HUDEP-2 (cell line): ENCODE measurements around the gene PLCG2.
A peak's percentile ranks its signal among the peaks of the same experiment; 100 is the strongest.
"Not testable (repeated sequence)": the region's sequence is repeated elsewhere in the genome, so short reads cannot be mapped to it uniquely, and the experiment has no call there.

Source experiments
- DNase-seq, 76 experiments: peaks; one replicate each; lab custom pipeline; 2025; ENCODE audit not compliant: unreplicated experiment in 76 of 76; lab: John Stamatoyannopoulos, UW

The PLCG2 gene

DNA sequence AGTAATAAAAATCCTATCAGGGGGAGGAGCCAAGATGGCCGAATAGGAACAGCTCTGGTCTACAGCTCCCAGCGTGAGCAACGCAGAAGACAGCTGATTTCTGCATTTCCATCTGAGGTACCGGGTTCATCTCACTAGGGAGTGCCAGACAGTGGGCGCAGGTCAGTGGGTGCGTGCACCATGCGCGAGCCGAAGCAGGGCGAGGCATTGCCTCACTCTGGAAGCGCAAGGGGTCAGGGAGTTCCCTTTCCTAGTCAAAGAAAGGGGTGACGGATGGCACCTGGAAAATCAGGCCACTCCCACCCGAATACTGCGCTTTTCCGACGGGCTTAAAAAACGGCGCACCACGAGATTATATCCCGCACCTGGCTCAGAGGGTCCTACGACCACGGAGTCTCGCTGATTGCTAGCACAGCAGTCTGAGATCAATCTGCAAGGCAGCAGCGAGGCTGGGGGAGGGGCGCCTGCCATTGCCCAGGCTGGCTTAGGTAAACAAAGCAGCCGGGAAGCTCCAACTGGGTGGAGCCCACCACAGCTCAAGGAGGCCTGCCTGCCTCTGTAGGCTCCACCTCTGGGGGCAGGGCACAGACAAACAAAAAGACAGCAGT is 198.3 kb downstream of the PLCG2 start:
- not testable (repeated sequence) for DNase-seq

DNA sequence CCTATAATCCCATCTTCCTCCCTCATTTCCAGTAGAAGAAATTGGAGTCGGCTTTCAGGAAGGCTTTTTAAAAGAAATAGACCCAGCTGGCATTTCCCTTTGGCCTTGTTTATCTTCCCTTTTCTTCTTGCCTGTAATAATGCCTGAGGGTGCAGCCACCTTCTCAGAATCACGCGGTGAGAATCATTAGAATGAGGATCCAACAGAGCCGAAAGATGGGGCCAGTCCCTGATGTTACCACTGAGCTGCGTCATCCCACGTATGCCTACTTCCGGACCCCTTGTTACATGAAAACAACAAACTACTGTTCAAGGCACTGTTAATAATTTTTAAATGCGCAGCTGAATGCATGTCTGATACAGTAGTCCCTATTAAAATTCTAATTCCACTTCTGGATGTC is 208.0 kb downstream of the PLCG2 start:
- DNase-seq = no peak

- no peak for DNase-seq
These were observed 208.6 kb downstream of the PLCG2 start for GRCh38 chr16:81987706-81988105.

DNA sequence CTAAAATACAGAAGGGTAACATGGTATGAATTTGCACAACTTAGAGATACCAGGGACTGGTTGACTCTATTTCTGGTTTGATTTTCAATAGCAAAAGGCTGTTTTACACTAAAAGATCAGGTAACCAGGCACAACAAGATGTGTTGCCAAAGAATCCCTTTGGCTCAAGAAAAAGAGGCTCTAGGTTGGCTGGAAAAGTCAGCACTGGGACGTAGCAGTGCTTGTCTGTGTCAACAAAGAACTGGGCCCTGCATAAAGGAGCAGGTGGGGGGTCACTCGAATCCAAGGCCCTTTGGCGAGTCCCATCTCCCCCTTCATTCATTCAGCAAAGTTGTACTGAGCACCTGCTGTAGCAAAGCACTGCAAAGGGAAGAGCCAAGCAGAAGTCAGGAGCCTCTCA is 213.8 kb downstream of the PLCG2 start:
- DNase-seq = no peak

DNA sequence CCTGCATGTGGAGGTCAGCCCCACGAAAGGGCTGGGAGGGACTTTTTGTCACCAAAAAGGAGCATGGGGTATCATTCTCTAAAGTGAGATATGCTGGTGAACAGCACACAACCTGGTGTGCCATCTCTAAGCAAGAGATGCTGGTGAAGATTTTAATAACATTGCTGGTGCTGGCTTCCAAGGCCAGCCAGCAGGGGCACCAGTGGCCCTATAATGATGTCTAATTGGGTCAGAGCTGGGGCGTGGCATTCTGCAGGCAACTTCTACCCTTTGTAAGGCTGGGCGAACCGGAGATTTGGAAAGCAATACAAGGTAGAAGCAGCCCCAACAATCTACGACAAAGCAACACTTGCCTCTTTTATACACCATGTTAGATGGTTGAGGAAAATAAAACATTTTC is 215.4 kb downstream of the PLCG2 start:
- peak in 5 of 76 experiments; percentile 2 to 13 (median 4) for DNase-seq

DNA sequence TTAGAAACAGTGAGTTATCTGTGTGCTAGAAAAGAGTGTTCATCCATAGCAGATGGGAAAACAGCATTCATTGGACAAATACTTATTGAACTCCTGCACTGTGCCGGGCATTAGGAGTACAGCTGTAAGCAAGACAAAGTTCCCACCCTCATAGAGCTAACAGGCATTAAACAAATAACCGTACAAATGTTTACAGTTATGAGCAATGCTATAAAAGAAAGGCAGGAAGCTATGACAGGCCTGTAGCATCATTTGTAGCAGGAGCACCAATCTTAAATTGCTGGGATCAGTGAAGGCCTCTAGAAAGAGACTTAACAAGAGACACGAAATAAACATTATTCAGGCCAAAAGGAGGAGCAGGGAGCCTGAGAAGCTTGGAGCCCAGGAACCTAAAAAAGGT is 216.6 kb downstream of the PLCG2 start:
- no peak for DNase-seq

DNA sequence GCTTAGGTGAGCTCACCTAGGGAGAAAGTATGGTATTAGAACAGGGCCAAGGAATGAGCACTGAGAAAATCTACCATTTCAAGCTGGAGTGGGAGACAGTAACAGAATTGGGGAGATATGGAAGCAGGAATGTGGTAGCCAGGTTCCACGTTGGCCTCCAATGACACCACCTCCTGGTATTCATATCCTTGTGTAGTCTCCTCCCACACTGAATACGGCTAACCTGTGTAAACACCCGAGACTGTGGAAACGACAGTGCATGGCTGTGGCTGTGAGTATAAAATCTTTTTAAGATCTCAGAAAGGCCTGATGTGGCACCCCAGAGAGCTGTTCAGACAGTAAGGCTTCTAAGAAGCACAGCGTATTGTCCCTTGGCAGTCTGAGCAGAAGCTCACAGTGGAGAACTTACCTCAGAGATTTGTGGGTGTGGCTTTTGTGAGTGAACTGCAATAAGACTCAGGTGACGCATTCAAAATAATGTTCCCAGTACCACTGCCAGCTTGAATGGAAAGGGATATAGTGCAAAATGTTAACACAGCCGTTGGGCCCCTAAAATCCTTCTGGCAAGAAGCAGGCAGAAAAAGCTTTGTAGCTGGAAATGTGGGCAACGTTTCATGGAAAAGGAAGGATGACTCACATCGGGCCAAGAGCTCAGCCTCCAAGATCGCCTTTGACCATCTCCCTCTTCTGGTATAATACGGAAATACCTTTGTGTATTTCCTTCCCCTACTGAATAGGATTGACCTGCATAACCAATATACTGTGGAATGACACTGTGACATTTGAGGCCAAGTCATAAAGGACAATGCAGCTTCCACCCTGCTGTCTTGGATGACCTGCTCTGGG is 217.8 kb downstream of the PLCG2 start:
- DNase-seq = peak in 2 of 76 experiments; percentile 9 to 15

- DNase-seq = no peak
These were observed 218.6 kb downstream of the PLCG2 start for GRCh38 chr16:81997738-81998137.

DNA sequence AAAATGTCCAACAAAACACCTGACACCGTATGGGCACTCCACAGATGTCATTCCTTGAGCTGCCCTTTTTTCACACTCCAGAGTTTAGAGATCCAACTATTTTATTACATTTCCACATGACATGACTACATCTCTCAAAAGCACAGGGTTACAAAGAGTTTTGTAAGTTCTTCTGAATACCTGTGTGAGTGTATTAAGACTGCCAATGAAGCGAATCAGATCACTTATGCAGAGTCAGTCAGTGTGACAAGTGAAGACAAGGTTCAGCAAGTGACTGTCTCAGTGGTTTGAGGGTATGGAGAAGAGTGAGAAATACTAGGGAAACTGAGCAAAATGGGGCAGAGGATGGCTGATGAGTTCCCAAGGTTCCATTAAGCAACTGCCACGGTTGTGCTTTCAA is 223.7 kb downstream of the PLCG2 start:
- no peak for DNase-seq

GRCh38 chr16:82004601-82005000 is 225.5 kb downstream of the PLCG2 start:
- DNase-seq = peak in 3 of 76 experiments; percentile 4 to 71 (median 6)

GRCh38 chr16:82005027-82005830 is 226.1 kb downstream of the PLCG2 start:
- no peak for DNase-seq

GRCh38 chr16:82006036-82006435 is 226.9 kb downstream of the PLCG2 start:
- no peak for DNase-seq

DNA sequence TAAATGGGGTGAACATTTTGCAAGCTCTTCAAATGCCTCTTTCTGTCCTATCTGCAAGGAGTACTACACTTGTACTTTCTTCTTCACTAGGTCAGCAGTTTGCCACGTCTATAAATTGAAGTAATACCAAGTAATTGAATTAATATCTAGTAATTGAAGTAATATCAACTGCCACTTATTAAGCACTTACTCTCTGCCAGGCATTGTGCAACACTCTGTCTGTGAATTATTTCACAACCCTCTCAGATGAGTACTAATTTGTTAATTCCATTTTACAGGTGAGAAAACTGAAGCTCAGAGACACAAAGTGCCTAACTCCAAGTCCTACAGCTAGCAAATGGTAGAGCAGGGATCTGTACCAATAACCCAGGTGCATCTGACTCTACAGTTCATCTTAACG is 228.1 kb downstream of the PLCG2 start:
- DNase-seq = no peak

GRCh38 chr16:82008957-82009592 is 230.0 kb downstream of the PLCG2 start:
- DNase-seq = no peak

- DNase-seq = not testable (repeated sequence)
These were observed 230.7 kb downstream of the PLCG2 start for GRCh38 chr16:82009789-82010188.

GRCh38 chr16:82010649-82011048 is 231.6 kb downstream of the PLCG2 start:
- DNase-seq = no peak

GRCh38 chr16:82011199-82011641 is 232.1 kb downstream of the PLCG2 start, which contains the start of gene SDR42E1:
Gene SDR42E1, minus strand, starts transcription at chr16:82011470. Its CDS starts 10,612 bp downstream, at chr16:82000858.
- no peak for DNase-seq
